MM.1S (cell line): Measurements from ENCODE around the gene TSPEAR.

Experiments used
- DNase-seq: peaks from one replicate; pipeline ENCODE4 v3.0.0-alpha.2; 2015
- H2AFZ ChIP-seq: fragments of 300-600 bp; sonication (generic); 2 replicates; pipeline ENCODE4 v1.6.0; 2016; ENCODE audit warnings: antibody characterized with exemption, low read length
- H3F3A ChIP-seq: fragments of 300-600 bp; sonication (generic); 2 replicates; pipeline ENCODE4 v1.6.1; 2016; ENCODE audit warnings: mild to moderate bottlenecking, antibody characterized with exemption, low read length, moderate library complexity, mixed read lengths; ENCODE audit not compliant: insufficient read depth
- H3K27ac ChIP-seq: fragments of 300-600 bp; sonication (generic); 2 replicates; pipeline ENCODE4 v1.5.1; 2016; ENCODE audit warnings: mild to moderate bottlenecking, low read length
- H3K27me3 ChIP-seq: fragments of 300-600 bp; sonication (generic); replicated peaks from 2 replicates; pipeline ENCODE4 v1.6.0; 2016; ENCODE audit warnings: low read length; ENCODE audit not compliant: insufficient read depth
- H3K36me3 ChIP-seq: fragments of 300-600 bp; sonication (generic); replicated peaks from 2 replicates; pipeline ENCODE4 v1.6.1; 2016; ENCODE audit warnings: mild to moderate bottlenecking, low read length, mixed read lengths; ENCODE audit not compliant: insufficient read depth
- H3K4me1 ChIP-seq: fragments of 300-600 bp; sonication (generic); 2 replicates; pipeline ENCODE4 v1.6.1; 2016; ENCODE audit warnings: low read length, mixed read lengths
- H3K4me2 ChIP-seq: fragments of 300-600 bp; sonication (generic); 2 replicates; pipeline ENCODE4 v1.6.0; 2016; ENCODE audit warnings: low read depth, low read length
- H3K4me3 ChIP-seq: fragments of 300-600 bp; sonication (generic); 2 replicates; pipeline ENCODE4 v1.5.1; 2016; ENCODE audit warnings: low read length, mixed read lengths
- H3K79me2 ChIP-seq: fragments of 300-600 bp; sonication (generic); 2 replicates; pipeline ENCODE4 v1.6.1; 2016; ENCODE audit warnings: mixed run types, low read length, mixed read lengths
- H3K9ac ChIP-seq: fragments of 300-600 bp; sonication (generic); 2 replicates; pipeline ENCODE4 v1.6.1; 2016; ENCODE audit warnings: low read length, mixed read lengths
- H3K9me2 ChIP-seq: fragments of 300-600 bp; sonication (generic); replicated peaks from 2 replicates; pipeline ENCODE4 v1.6.1; 2016; ENCODE audit warnings: mild to moderate bottlenecking, low read length, mixed read lengths; ENCODE audit not compliant: insufficient read depth
- H3K9me3 ChIP-seq: fragments of 300-600 bp; sonication (generic); replicated peaks from 2 replicates; pipeline ENCODE4 v1.6.1; 2016; ENCODE audit warnings: mild to moderate bottlenecking, low read length, mixed read lengths; ENCODE audit not compliant: insufficient read depth
- H4K20me1 ChIP-seq: fragments of 300-600 bp; sonication (generic); 2 replicates; pipeline ENCODE4 v1.6.1; 2016; ENCODE audit warnings: mild to moderate bottlenecking, low read length, moderate library complexity, mixed read lengths; ENCODE audit not compliant: insufficient read depth
- EZH2 ChIP-seq: fragments of 300-600 bp; sonication (generic); optimal IDR thresholded peaks from 2 replicates; pipeline ENCODE3; 2017; ENCODE audit warnings: low read depth, mild to moderate bottlenecking, antibody characterized with exemption, low read length, mixed read lengths
- EZH2phosphoT487 ChIP-seq: fragments of 300-600 bp; sonication (generic); IDR thresholded peaks from 2 replicates; pipeline ENCODE4 v1.6.1; 2018; ENCODE audit warnings: antibody characterized with exemption, low read length
- TF ChIP-seq, protein P1 (sequence below): fragments of 300-600 bp; sonication (generic); IDR thresholded peaks from 2 replicates; pipeline ENCODE4 v1.5.1; 2016; ENCODE audit warnings: antibody characterized with exemption, low read length, mixed read lengths

Gene TSPEAR

GRCh38 chr21:44734841-44735240, 23.5 kb upstream of the TSPEAR start:
- no peak overlapping the region for H2AFZ ChIP-seq
- no peak overlapping the region for H3K4me2 ChIP-seq
- TF ChIP-seq EZH2phosphoT487 = no peak
- TF ChIP-seq, protein P1, sequence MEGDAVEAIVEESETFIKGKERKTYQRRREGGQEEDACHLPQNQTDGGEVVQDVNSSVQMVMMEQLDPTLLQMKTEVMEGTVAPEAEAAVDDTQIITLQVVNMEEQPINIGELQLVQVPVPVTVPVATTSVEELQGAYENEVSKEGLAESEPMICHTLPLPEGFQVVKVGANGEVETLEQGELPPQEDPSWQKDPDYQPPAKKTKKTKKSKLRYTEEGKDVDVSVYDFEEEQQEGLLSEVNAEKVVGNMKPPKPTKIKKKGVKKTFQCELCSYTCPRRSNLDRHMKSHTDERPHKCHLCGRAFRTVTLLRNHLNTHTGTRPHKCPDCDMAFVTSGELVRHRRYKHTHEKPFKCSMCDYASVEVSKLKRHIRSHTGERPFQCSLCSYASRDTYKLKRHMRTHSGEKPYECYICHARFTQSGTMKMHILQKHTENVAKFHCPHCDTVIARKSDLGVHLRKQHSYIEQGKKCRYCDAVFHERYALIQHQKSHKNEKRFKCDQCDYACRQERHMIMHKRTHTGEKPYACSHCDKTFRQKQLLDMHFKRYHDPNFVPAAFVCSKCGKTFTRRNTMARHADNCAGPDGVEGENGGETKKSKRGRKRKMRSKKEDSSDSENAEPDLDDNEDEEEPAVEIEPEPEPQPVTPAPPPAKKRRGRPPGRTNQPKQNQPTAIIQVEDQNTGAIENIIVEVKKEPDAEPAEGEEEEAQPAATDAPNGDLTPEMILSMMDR = no peak
- TF ChIP-seq EZH2 = peak; percentile 71
- H3K9ac ChIP-seq = no peak overlapping the region
- no peaks in the 10 kb centered on the region for H4K20me1 ChIP-seq
- H3K4me3 ChIP-seq = no peak overlapping the region
- H3K79me2 ChIP-seq = no peaks in the 10 kb centered on the region
- H3K27me3 ChIP-seq = peaks cover 97% of the 10 kb centered on the region
- H3F3A ChIP-seq = no peaks in the 10 kb centered on the region
- no peak overlapping the region for H3K27ac ChIP-seq
- DNase-seq = no peak
- no peaks in the 10 kb centered on the region for H3K4me1 ChIP-seq
- H3K36me3 ChIP-seq = no peaks in the 10 kb centered on the region
- no peaks in the 10 kb centered on the region for H3K9me2 ChIP-seq
- H3K9me3 ChIP-seq = no peaks in the 10 kb centered on the region

GRCh38 chr21:44734026-44734745, 22.8 kb upstream of the TSPEAR start:
- TF ChIP-seq, protein P1 = no peak
- Histone ChIP-seq H3K27me3 (peaks cover 97% of the 10 kb centered on the region), H2AFZ (no peak overlapping the region), H3K79me2 (no peaks in the 10 kb centered on the region), H3K9me3 (no peaks in the 10 kb centered on the region), H3F3A (no peaks in the 10 kb centered on the region), H3K4me1 (no peaks in the 10 kb centered on the region), H3K27ac (no peak overlapping the region), H3K9ac (no peak overlapping the region), H3K4me2 (no peak overlapping the region), H3K9me2 (no peaks in the 10 kb centered on the region), H3K36me3 (no peaks in the 10 kb centered on the region), H3K4me3 (no peak overlapping the region), H4K20me1 (no peaks in the 10 kb centered on the region)
- no peak for DNase-seq

DNA sequence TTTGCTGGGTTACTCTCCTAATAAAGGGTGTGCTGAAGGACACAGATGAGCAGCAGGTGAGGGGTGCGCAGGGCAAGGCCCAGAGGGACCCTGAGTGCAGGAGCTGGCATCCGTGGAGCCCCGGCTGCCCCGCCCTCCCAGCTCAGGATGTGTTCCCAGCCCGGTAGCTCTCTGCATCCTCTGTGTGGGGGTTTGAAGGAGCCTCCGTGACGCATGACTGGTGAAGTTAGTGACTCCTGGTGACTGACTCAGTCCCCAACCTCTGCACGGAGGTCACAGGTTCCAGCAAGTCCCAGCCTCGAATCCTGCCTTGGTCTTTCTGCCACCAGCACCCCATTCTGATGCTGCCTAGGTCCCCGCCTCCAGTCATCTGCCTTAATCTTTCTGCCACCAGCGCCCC, 21.6 kb upstream of the TSPEAR start:
- Histone ChIP-seq H3K4me2 (no peak overlapping the region), H4K20me1 (no peaks in the 10 kb centered on the region), H3K9ac (no peak overlapping the region), H3K9me3 (no peaks in the 10 kb centered on the region), H3K4me1 (no peaks in the 10 kb centered on the region), H3K4me3 (no peak overlapping the region), H3F3A (no peaks in the 10 kb centered on the region), H3K79me2 (no peaks in the 10 kb centered on the region), H3K9me2 (no peaks in the 10 kb centered on the region), H3K36me3 (no peaks in the 10 kb centered on the region), H2AFZ (no peak overlapping the region), H3K27me3 (peaks cover 97% of the 10 kb centered on the region), H3K27ac (no peak overlapping the region)
- TF ChIP-seq EZH2 (no peak), EZH2phosphoT487 (no peak)
- TF ChIP-seq, protein P1 = no peak
- DNase-seq = no peak
